CD4-positive, alpha-beta T cell (primary cell): ENCODE data around the gene KIF26A. TPM values are rescaled to one million over a fixed set of nuclear protein-coding genes. Genes with fewer than 3 reads are reported as not detected.

Source experiments
- ATAC-seq: fragments of 200-7000 bp; cut with Tn5 transposase; one replicate; pipeline ENCODE4 v1.10.0; 2022; ENCODE audit warnings: mild to moderate bottlenecking; ENCODE audit not compliant: poor library complexity
- CTCF ChIA-PET: fragments of 350-600 bp; sonication (Branson Sonifier 250); formaldehyde crosslinking; loops from one replicate; lab custom pipeline; 2021; ENCODE audit warnings: antibody characterized with exemption, inconsistent platforms; lab: Charles Lee
- POLR2A ChIA-PET: fragments of 350-600 bp; sonication (Branson Sonifier 250); formaldehyde crosslinking; loops from one replicate; lab custom pipeline; 2021; ENCODE audit warnings: antibody characterized with exemption, inconsistent platforms; lab: Charles Lee
- DNase-seq, 14 experiments: peaks; one replicate each; pipeline ENCODE4 v3.0.0-alpha.2; 2013 to 2020; ENCODE audit warnings: mixed read lengths in 2 of 14
- H3K27ac ChIP-seq, 2 donors: one replicate each; pipeline versions ENCODE4 v1.5.1 to v1.7.0; 2013; ENCODE audit warnings: low read length in 2 of 2, low read depth in 1 of 2, mild to moderate bottlenecking in 1 of 2
- H3K27me3 ChIP-seq, 2 experiments: 1 replicate in 1 of 2; 2 replicates in 1 of 2; pipeline versions ENCODE4 v1.6.1 to v1.7.0; 2013; ENCODE audit warnings: low read length in 2 of 2, control low read depth in 1 of 2, mild to moderate bottlenecking in 1 of 2, moderate library complexity in 1 of 2; ENCODE audit not compliant: insufficient read depth in 2 of 2, control insufficient read depth in 1 of 2
- H3K36me3 ChIP-seq: one replicate; pipeline ENCODE4 v1.6.1; 2013; ENCODE audit warnings: low read length, control low read depth; ENCODE audit not compliant: insufficient read depth
- H3K4me1 ChIP-seq: one replicate; pipeline ENCODE4 v1.6.1; 2013; ENCODE audit warnings: low read length, control low read depth; ENCODE audit not compliant: insufficient read depth
- H3K4me3 ChIP-seq: one replicate; pipeline ENCODE4 v1.5.1; 2013; ENCODE audit warnings: mild to moderate bottlenecking, low read length, moderate library complexity
- H3K9me3 ChIP-seq, 2 experiments: 1 replicate in 1 of 2; 2 replicates in 1 of 2; pipeline versions ENCODE4 v1.6.1 to v1.7.0; 2013; ENCODE audit warnings: low read length in 2 of 2, mild to moderate bottlenecking in 2 of 2, control low read depth in 1 of 2, moderate library complexity in 1 of 2; ENCODE audit not compliant: control insufficient read depth in 1 of 2, insufficient read depth in 1 of 2
- H3K27ac Mint-ChIP-seq: one replicate; pipeline ENCODE4 v1.8.0; 2020; ENCODE audit warnings: mixed read lengths
- H3K27me3 Mint-ChIP-seq: one replicate; pipeline ENCODE4 v1.8.0; 2021; ENCODE audit warnings: mixed read lengths
- H3K36me3 Mint-ChIP-seq: one replicate; pipeline ENCODE4 v1.8.0; 2021; ENCODE audit warnings: low read depth, mixed read lengths
- H3K4me1 Mint-ChIP-seq: one replicate; pipeline ENCODE4 v1.8.0; 2021; ENCODE audit warnings: low read depth, mixed read lengths
- H3K4me3 Mint-ChIP-seq: one replicate; pipeline ENCODE4 v1.8.0; 2020; ENCODE audit warnings: mild to moderate bottlenecking, mixed read lengths
- H3K9me3 Mint-ChIP-seq: one replicate; pipeline ENCODE4 v1.8.0; 2020; ENCODE audit warnings: mixed read lengths
- intact Hi-C, 2 experiments: fragments of 100-400 bp; cut with DNase I in 1 of 2; cut with micrococcal nuclease in 1 of 2; formaldehyde crosslinking; loops; one replicate each; pipeline versions ENCODE4 v1.15.1 to v1.9.0; 2023 to 2025; cut with DNase I, micrococcal nuclease
- total RNA-seq, 174 experiments: library from RNA in 2 of 174; stranded (reverse) in 2 of 174; gene quantifications; one replicate each; pipeline ENCODE4 v1.2.3 and lab custom pipeline; 2021 to 2026
- TF ChIP-seq, protein P1 (sequence below): fragments of 200-600 bp; IDR thresholded peaks from one replicate; pipeline ENCODE4 v1.8.0; 2022; ENCODE audit warnings: antibody characterized with exemption, mild to moderate bottlenecking

KIF26A gene
- total RNA-seq, 2 experiments from 2014 or later: 0.25 to 0.31 TPM

DNA sequence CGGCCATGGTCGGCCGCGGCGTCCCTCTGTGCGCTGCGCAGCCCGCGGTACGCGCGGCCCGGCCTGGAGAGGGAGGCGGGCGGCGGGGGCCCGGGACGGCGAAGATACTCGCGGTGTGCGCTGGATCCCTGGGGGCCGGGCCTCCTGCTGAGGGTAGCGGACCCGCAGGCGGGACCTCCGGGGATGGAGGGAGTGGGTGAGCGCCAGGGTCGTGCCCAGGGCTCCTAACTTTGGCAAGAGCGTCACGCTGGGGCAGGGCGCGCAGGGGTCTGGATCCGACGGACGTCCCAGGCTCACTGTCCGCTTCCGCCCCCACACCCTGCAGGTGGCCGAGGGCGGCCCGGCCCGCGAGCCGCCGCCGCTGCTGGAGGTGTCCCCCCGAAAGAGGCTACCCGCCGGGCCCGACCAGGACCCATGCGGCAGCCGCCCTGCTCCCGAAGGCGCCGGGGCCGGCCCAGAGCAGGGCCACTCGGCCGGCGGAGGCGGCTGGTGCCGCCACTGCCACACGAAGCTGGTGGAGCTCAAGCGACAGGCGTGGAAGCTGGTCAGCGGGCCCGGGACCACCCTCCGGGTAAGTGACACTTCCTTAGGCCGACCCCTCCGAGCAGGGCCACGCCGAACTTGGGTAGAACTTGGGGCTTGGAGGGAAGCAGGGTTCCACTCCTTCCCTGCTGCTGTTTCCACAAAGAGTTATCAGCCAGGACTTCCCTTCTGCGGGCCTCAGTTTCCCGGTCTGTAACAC is 502 bp downstream of the KIF26A start:
- TF ChIP-seq, protein P1, sequence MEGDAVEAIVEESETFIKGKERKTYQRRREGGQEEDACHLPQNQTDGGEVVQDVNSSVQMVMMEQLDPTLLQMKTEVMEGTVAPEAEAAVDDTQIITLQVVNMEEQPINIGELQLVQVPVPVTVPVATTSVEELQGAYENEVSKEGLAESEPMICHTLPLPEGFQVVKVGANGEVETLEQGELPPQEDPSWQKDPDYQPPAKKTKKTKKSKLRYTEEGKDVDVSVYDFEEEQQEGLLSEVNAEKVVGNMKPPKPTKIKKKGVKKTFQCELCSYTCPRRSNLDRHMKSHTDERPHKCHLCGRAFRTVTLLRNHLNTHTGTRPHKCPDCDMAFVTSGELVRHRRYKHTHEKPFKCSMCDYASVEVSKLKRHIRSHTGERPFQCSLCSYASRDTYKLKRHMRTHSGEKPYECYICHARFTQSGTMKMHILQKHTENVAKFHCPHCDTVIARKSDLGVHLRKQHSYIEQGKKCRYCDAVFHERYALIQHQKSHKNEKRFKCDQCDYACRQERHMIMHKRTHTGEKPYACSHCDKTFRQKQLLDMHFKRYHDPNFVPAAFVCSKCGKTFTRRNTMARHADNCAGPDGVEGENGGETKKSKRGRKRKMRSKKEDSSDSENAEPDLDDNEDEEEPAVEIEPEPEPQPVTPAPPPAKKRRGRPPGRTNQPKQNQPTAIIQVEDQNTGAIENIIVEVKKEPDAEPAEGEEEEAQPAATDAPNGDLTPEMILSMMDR: no peak

DNA sequence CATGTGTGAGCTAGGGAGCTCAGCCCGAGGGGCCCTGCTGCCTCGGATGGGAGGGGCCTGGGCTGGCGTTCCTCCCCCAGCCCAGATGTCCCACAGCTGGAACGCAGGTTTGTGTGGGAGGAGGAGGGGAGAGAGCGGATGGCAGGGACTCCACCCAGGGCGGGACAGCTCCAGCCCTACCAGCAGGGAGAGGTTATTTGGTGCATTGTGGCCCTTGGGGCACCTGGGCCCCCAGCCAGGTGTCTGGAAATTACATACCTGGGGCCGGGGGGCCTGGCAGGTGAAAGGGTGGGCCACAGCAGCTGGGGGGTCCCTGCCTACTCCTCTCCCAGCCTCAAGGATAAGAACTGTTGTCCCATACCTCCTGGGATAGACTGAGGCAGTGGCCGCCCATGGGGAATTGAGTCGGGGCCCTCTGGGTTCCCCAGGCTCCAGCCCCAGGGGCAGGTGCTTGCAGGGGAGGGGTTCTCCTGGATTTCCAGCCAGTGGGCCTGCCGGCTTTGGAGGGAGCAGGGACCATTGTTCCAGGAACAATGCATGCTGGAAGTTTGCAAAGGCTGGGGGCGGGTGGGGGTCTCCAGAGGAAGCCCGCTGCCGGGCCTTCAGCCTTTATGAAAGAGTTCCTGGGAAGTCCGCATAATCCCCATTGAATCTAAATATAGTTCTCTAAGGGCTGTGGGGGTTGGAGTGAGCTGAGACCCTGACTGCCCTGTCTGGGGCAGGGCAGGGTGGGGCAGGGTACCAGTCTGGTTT is 1.2 kb downstream of the KIF26A start:
- peak overlapping the region; percentile 66 for H3K4me3 Mint-ChIP-seq
- CTCF ChIA-PET: no interaction called here
- intact Hi-C loops: loop anchor here (5.0 kb wide), 3 partner anchors 62 to 568 kb away; no protein-coding TSS in a partner anchor
- no peak overlapping the region for H3K4me3 ChIP-seq
- H3K9me3 Mint-ChIP-seq: no peaks in the 10 kb centered on the region
- POLR2A ChIA-PET: no interaction called here
- H3K27ac ChIP-seq: no peak overlapping the region
- TF ChIP-seq, protein P1: no peak
- H3K4me1 Mint-ChIP-seq: peaks cover 4% of the 10 kb centered on the region
- peaks cover 26% of the 10 kb centered on the region for H3K4me1 ChIP-seq
- H3K36me3 Mint-ChIP-seq: no peaks in the 10 kb centered on the region
- no peak for ATAC-seq
- peaks cover 31% of the 10 kb centered on the region for H3K27me3 Mint-ChIP-seq
- no peak overlapping the region for H3K27ac Mint-ChIP-seq
- H3K27me3 ChIP-seq: peaks cover 42 to 44% of the 10 kb centered on the region in 2 experiments
- peaks cover 0 to 21% of the 10 kb centered on the region in 2 experiments for H3K9me3 ChIP-seq
- no peaks in the 10 kb centered on the region for H3K36me3 ChIP-seq
- peak in 1 of 14 experiments; percentile 1 for DNase-seq

More for the DNA sequence above, 502 bp downstream of the KIF26A start:
- Histone ChIP-seq H3K4me1 (peaks cover 26% of the 10 kb centered on the region), H3K9me3 (peaks cover 0 to 21% of the 10 kb centered on the region in 2 experiments), H3K36me3 (no peaks in the 10 kb centered on the region), H3K4me3 (no peak overlapping the region), H3K27me3 (peaks cover 47 to 51% of the 10 kb centered on the region in 2 experiments), H3K27ac (no peak overlapping the region)
- Mint-ChIP-seq H3K4me3 (no peak overlapping the region), H3K36me3 (no peaks in the 10 kb centered on the region), H3K4me1 (peaks cover 4% of the 10 kb centered on the region), H3K9me3 (no peaks in the 10 kb centered on the region), H3K27me3 (peaks cover 33% of the 10 kb centered on the region), H3K27ac (no peak overlapping the region)
- CTCF ChIA-PET: no interaction called here
- intact Hi-C loops: loop anchor here (5.0 kb wide), 3 partner anchors 62 to 568 kb away; no protein-coding TSS in a partner anchor
- DNase-seq: peak in 1 of 14 experiments; percentile 4
- POLR2A ChIA-PET: no interaction called here
- ATAC-seq: no peak

DNA sequence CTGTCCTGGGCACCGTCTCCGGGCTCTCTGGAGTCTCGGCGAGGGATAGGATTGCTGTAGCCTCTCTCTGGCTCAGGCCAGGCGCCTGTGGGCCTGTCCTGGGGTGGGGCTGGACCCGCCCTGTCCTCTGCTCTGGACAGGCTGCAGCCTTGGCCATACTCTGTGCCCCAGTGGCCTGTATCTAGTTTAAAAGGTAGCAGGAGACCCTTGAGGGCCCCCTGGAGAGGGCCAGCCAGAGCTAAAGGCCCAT is 1.8 kb downstream of the KIF26A start:
- Histone ChIP-seq H3K4me3 (no peak overlapping the region), H3K27me3 (peaks cover 37 to 39% of the 10 kb centered on the region in 2 experiments), H3K27ac (no peak overlapping the region), H3K9me3 (peaks cover 0 to 19% of the 10 kb centered on the region in 2 experiments), H3K4me1 (peaks cover 26% of the 10 kb centered on the region), H3K36me3 (no peaks in the 10 kb centered on the region)
- intact Hi-C loops: no loop called here
- peak overlapping the region; percentile 66 for H3K4me3 Mint-ChIP-seq
- H3K27ac Mint-ChIP-seq: no peak overlapping the region
- no peaks in the 10 kb centered on the region for H3K9me3 Mint-ChIP-seq
- H3K4me1 Mint-ChIP-seq: peaks cover 4% of the 10 kb centered on the region
- ChIA-PET CTCF (no interaction called here), POLR2A (no interaction called here)
- no peaks in the 10 kb centered on the region for H3K36me3 Mint-ChIP-seq
- TF ChIP-seq, protein P1: no peak
- H3K27me3 Mint-ChIP-seq: peaks cover 26% of the 10 kb centered on the region
- ATAC-seq (no peak), DNase-seq (no peak)
